ENCODE results near the gene SHISAL2B.

DNA sequence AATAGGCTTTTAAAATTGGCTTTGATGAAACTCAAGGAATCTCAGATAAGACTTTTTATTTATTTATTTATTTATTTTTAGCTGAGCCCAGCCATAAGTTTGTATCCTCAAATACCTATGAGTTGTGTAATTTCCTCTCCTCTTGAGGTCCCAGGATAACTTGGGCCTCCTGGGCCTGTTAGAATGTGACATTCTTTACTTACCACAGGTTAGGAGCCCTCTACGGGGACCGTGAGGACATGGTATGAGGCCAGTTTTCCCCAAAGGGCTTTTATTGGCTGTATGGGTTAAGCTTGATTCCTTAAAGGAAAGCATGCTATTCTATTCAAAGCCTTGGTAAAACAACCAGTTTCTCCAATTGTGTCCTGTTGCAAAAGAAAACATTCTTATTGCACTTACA lies 16.9 kb downstream of the SHISAL2B start:
- TF ChIP-seq EZH2 (IDR thresholded peaks at IDR 0.05) = no peak
- no peak for TF ChIP-seq POLR2AphosphoS5 (IDR thresholded peaks at IDR 0.05; ENCODE audit: borderline replicate concordance, low read depth, low read length)

Data from SK-N-MC (cell line).